Neural progenitor cell (in vitro differentiated cells): Measurements from ENCODE around the gene PLD4. TPM values are rescaled to one million over a fixed set of nuclear protein-coding genes. Genes with fewer than 3 reads are reported as not detected.

ENCODE experiments used
- DNase-seq: peaks from one replicate; pipeline ENCODE4 v3.0.0-alpha.2; 2016; ENCODE audit warnings: low spot score
- H2AFZ ChIP-seq: fragments of 200-600 bp; sonication (generic); replicated peaks from 2 replicates; pipeline ENCODE4 v1.6.1; 2016; ENCODE audit warnings: antibody characterized with exemption
- H3F3A ChIP-seq: fragments of 200-600 bp; sonication (generic); 2 replicates; pipeline ENCODE4 v1.6.1; 2016; ENCODE audit warnings: antibody characterized with exemption, low read depth
- H3K27ac ChIP-seq: fragments of 200-600 bp; sonication (generic); 2 replicates; pipeline ENCODE4 v1.5.1; 2016; ENCODE audit warnings: mild to moderate bottlenecking
- H3K27me3 ChIP-seq: fragments of 200-600 bp; sonication (generic); 2 replicates; pipeline ENCODE4 v1.6.1; 2016; ENCODE audit warnings: mild to moderate bottlenecking, moderate library complexity
- H3K36me3 ChIP-seq: fragments of 200-600 bp; sonication (generic); 2 replicates; pipeline ENCODE4 v1.5.1; 2016
- H3K4me1 ChIP-seq: fragments of 200-600 bp; sonication (generic); 2 replicates; pipeline ENCODE4 v1.6.1; 2016; ENCODE audit warnings: mixed run types
- H3K4me2 ChIP-seq: fragments of 200-600 bp; sonication (generic); 2 replicates; pipeline ENCODE4 v1.6.1; 2016
- H3K4me3 ChIP-seq: fragments of 200-600 bp; sonication (generic); 2 replicates; pipeline ENCODE4 v1.5.1; 2016
- H3K79me2 ChIP-seq: fragments of 200-600 bp; sonication (generic); 2 replicates; pipeline ENCODE4 v1.6.1; 2016; ENCODE audit warnings: low read depth
- H3K9ac ChIP-seq: fragments of 200-600 bp; sonication (generic); 2 replicates; pipeline ENCODE4 v1.6.1; 2016
- H3K9me3 ChIP-seq: fragments of 200-600 bp; sonication (generic); 2 replicates; pipeline ENCODE4 v1.5.1; 2016; ENCODE audit warnings: low read depth
- H4K20me1 ChIP-seq: fragments of 200-600 bp; sonication (generic); 2 replicates; pipeline ENCODE4 v1.6.1; 2016; ENCODE audit warnings: low read depth
- H3K27ac Mint-ChIP-seq: 3 replicates; pipeline ENCODE4 v1.8.0; 2021; ENCODE audit warnings: mixed read lengths
- H3K27me3 Mint-ChIP-seq: 2 replicates; pipeline ENCODE4 v1.8.0; 2022; ENCODE audit warnings: low read depth, mild to moderate bottlenecking, inconsistent platforms, moderate library complexity, mixed read lengths; ENCODE audit not compliant: insufficient read depth
- H3K36me3 Mint-ChIP-seq: 3 replicates; pipeline ENCODE4 v1.8.0; 2021; ENCODE audit warnings: mixed read lengths
- H3K4me1 Mint-ChIP-seq: 3 replicates; pipeline ENCODE4 v1.8.0; 2021; ENCODE audit warnings: mixed read lengths
- H3K4me3 Mint-ChIP-seq: 3 replicates; pipeline ENCODE4 v1.8.0; 2021; ENCODE audit warnings: mild to moderate bottlenecking, moderate library complexity, mixed read lengths
- H3K9me3 Mint-ChIP-seq: 3 replicates; pipeline ENCODE4 v1.8.0; 2020; ENCODE audit warnings: mixed read lengths
- CTCF ChIP-seq: fragments of 200-600 bp; sonication (generic); IDR thresholded peaks from 2 replicates; pipeline ENCODE4 v1.5.1; 2017; ENCODE audit warnings: antibody characterized with exemption, mild to moderate bottlenecking
- EZH2 ChIP-seq: fragments of 200-600 bp; sonication (generic); IDR thresholded peaks from 2 replicates; pipeline ENCODE4 v1.6.1; 2017; ENCODE audit warnings: antibody characterized with exemption, mild to moderate bottlenecking, moderate library complexity
- EZH2phosphoT487 ChIP-seq: fragments of 200-600 bp; sonication (generic); IDR thresholded peaks from 2 replicates; pipeline ENCODE4 v1.6.1; 2017; ENCODE audit warnings: antibody characterized with exemption
- total RNA-seq: library from RNA; depleted of rRNA; stranded (reverse); fragments of >200 nt; gene quantifications from 2 replicates; pipeline ENCODE4 v1.2.3, GENCODE V29; 2015; ENCODE audit warnings: low replicate concordance

Gene PLD4
- total RNA-seq, 1 donor from 2014 or later, result not detected

- DNase-seq, result no peak
- no peaks in the 10 kb centered on the region for H4K20me1 ChIP-seq
- H3K27me3 ChIP-seq, result no peaks in the 10 kb centered on the region
- no peaks in the 10 kb centered on the region for H3K9me3 Mint-ChIP-seq
- no peaks in the 10 kb centered on the region for H3K36me3 Mint-ChIP-seq
- H3K4me2 ChIP-seq, result no peak overlapping the region
- H3K9ac ChIP-seq, result no peak overlapping the region
- H3K4me1 Mint-ChIP-seq, result peaks cover 4% of the 10 kb centered on the region
- H3K9me3 ChIP-seq, result no peaks in the 10 kb centered on the region
- H2AFZ ChIP-seq, result no peak overlapping the region
- peak overlapping the region; percentile 61 for H3K27ac Mint-ChIP-seq
- H3K79me2 ChIP-seq, result no peaks in the 10 kb centered on the region
- H3K36me3 ChIP-seq, result no peaks in the 10 kb centered on the region
- no peaks in the 10 kb centered on the region for H3K4me1 ChIP-seq
- no peak overlapping the region for H3K27ac ChIP-seq
- TF ChIP-seq CTCF, result no peak
- TF ChIP-seq EZH2phosphoT487, result no peak
- no peak for TF ChIP-seq EZH2
- H3K4me3 ChIP-seq, result no peak overlapping the region
- no peaks in the 10 kb centered on the region for H3F3A ChIP-seq
- peaks cover 2% of the 10 kb centered on the region for H3K27me3 Mint-ChIP-seq
- H3K4me3 Mint-ChIP-seq, result no peak overlapping the region
Measured at GRCh38 chr14:104895786-104896661, 28.7 kb upstream of the PLD4 start.

DNA sequence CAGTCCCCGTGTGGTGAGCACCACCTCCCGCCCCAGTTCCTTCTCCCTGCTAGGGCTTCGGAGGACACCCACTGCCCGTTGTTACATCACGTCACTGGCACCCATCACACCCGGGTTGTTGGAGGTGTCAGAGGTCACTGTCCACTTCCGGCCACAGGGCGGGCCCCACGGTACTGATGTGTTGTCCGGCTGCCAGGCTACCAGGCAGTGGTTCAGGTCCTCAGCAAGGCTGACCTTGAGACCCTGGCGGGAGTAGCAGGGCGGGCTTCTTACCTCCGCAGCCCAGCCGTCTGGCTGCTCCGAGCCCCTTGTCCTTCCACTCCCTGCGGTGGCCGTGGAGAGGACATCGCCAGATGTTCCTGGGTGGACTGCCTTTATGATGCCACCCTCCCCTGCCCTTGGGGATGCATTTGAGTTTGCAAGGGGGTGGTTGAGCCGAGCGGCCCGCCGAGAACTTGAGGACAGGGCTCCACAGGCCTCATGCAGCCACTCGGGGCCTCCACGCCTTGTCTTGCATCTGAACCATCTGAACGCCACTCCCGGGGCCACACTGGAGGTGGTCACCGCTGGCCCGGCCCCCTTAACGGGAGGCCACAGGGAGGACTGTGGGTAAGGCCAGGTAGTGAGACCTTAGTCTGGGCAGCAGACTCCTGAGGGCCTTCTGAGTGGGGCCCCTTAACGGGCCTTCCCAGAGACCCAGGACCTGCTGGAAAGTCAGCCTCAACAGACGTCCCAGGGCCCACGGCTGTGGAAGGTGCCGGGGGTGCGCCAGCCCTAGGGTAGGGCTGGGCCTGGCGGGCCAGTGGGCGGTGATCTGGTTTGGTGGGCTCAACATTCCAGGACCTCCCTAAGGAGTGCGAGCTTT is 27.1 kb upstream of the PLD4 start:
- no peak overlapping the region for H3K27ac Mint-ChIP-seq
- no peaks in the 10 kb centered on the region for H3F3A ChIP-seq
- TF ChIP-seq EZH2, result no peak
- TF ChIP-seq EZH2phosphoT487, result no peak
- TF ChIP-seq CTCF, result no peak

GRCh38 chr14:104898195-104898558 is 26.5 kb upstream of the PLD4 start:
- H3K27ac Mint-ChIP-seq, result no peak overlapping the region
- H3K27me3 ChIP-seq, result peaks cover 20% of the 10 kb centered on the region
- H3K36me3 ChIP-seq, result peaks cover 3% of the 10 kb centered on the region
- peaks cover 2% of the 10 kb centered on the region for H3K27me3 Mint-ChIP-seq
- no peak for DNase-seq
- H3K4me1 ChIP-seq, result no peaks in the 10 kb centered on the region
- no peak overlapping the region for H2AFZ ChIP-seq
- H3K4me3 Mint-ChIP-seq, result no peak overlapping the region
- TF ChIP-seq EZH2 (no peak), EZH2phosphoT487 (no peak), CTCF (no peak)
- no peaks in the 10 kb centered on the region for H3K36me3 Mint-ChIP-seq
- H3K79me2 ChIP-seq, result no peaks in the 10 kb centered on the region
- no peaks in the 10 kb centered on the region for H3K9me3 ChIP-seq
- H3K4me2 ChIP-seq, result no peak overlapping the region
- no peaks in the 10 kb centered on the region for H3F3A ChIP-seq
- H3K4me1 Mint-ChIP-seq, result peaks cover 4% of the 10 kb centered on the region
- H3K9ac ChIP-seq, result no peak overlapping the region
- H3K27ac ChIP-seq, result no peak overlapping the region
- H4K20me1 ChIP-seq, result no peaks in the 10 kb centered on the region
- H3K9me3 Mint-ChIP-seq, result peaks cover under 1% of the 10 kb centered on the region
- no peak overlapping the region for H3K4me3 ChIP-seq

More for the DNA sequence above, 27.1 kb upstream of the PLD4 start:
- Histone ChIP-seq H3K79me2 (no peaks in the 10 kb centered on the region), H3K27ac (no peak overlapping the region), H3K4me2 (no peak overlapping the region), H3K4me3 (no peak overlapping the region), H3K9ac (no peak overlapping the region), H3K9me3 (no peaks in the 10 kb centered on the region), H4K20me1 (no peaks in the 10 kb centered on the region), H3K36me3 (peaks cover 3% of the 10 kb centered on the region), H2AFZ (no peak overlapping the region), H3K27me3 (peaks cover 14% of the 10 kb centered on the region), H3K4me1 (no peaks in the 10 kb centered on the region)
- no peak overlapping the region for H3K4me3 Mint-ChIP-seq
- peaks cover 4% of the 10 kb centered on the region for H3K4me1 Mint-ChIP-seq
- no peaks in the 10 kb centered on the region for H3K36me3 Mint-ChIP-seq
- no peak for DNase-seq
- no peaks in the 10 kb centered on the region for H3K9me3 Mint-ChIP-seq
- no peaks in the 10 kb centered on the region for H3K27me3 Mint-ChIP-seq
